Stimulated activated CD8-positive, alpha-beta memory T cell treated with anti-CD3 and anti-CD28 coated beads, Interleukin-4, amount 100 ng/mL, for 24 hours (primary cell): Measurements from ENCODE around the gene SPACA5B.
"Not testable (repeated sequence)": the region's sequence is repeated elsewhere in the genome, so short reads cannot be mapped to it uniquely, and the experiment has no call there.

Source experiments
- DNase-seq: peaks from one replicate; pipeline ENCODE4 v3.0.0-alpha.2; 2020; ENCODE audit warnings: low read depth

Gene SPACA5B

GRCh38 chrX:48130326-48130725, at the start of gene SPACA5B:
TSS of gene SPACA5B (plus strand) at chrX:48130626. CDS start at chrX:48130688, 62 bp downstream.
- not testable (repeated sequence) for DNase-seq

GRCh38 chrX:48083212-48083611, 47.2 kb upstream of the SPACA5B start:
- no peak for DNase-seq

- no peak for DNase-seq
Measured at GRCh38 chrX:48083706-48084105, 46.7 kb upstream of the SPACA5B start.

GRCh38 chrX:48086082-48086481, 44.3 kb upstream of the SPACA5B start:
- DNase-seq = no peak

GRCh38 chrX:48090123-48090522, 40.3 kb upstream of the SPACA5B start:
- DNase-seq = no peak

- not testable (repeated sequence) for DNase-seq
Measured at GRCh38 chrX:48092558-48092957, 37.9 kb upstream of the SPACA5B start.

GRCh38 chrX:48101443-48101842, 29.0 kb upstream of the SPACA5B start:
- no peak for DNase-seq

GRCh38 chrX:48102874-48103374, 27.5 kb upstream of the SPACA5B start:
- no peak for DNase-seq

- DNase-seq = no peak
Measured at GRCh38 chrX:48107717-48108116, 22.7 kb upstream of the SPACA5B start.

- not testable (repeated sequence) for DNase-seq
Measured at GRCh38 chrX:48125286-48125685, 5.1 kb upstream of the SPACA5B start.

- not testable (repeated sequence) for DNase-seq
Measured at GRCh38 chrX:48132308-48132844, 1.9 kb downstream of the SPACA5B start.

- DNase-seq = not testable (repeated sequence)
Measured at GRCh38 chrX:48139076-48139475, 8.7 kb downstream of the SPACA5B start.

- DNase-seq = not testable (repeated sequence)
Measured at GRCh38 chrX:48141810-48142508, 11.5 kb downstream of the SPACA5B start.

- not testable (repeated sequence) for DNase-seq
Measured at GRCh38 chrX:48142697-48143096, 12.3 kb downstream of the SPACA5B start.

GRCh38 chrX:48153769-48154168, 23.3 kb downstream of the SPACA5B start:
- no peak for DNase-seq

- DNase-seq = no peak
Measured at GRCh38 chrX:48154796-48155195, 24.4 kb downstream of the SPACA5B start.

- no peak for DNase-seq
Measured at GRCh38 chrX:48156014-48156413, 25.6 kb downstream of the SPACA5B start.

- DNase-seq = no peak
Measured at GRCh38 chrX:48165241-48165640, 34.8 kb downstream of the SPACA5B start.

GRCh38 chrX:48166322-48166721, 35.9 kb downstream of the SPACA5B start:
- not testable (repeated sequence) for DNase-seq

GRCh38 chrX:48179691-48180090, 49.3 kb downstream of the SPACA5B start:
- DNase-seq = no peak

GRCh38 chrX:48180811-48181210, 50.4 kb downstream of the SPACA5B start:
- DNase-seq = no peak

- DNase-seq = not testable (repeated sequence)
Measured at GRCh38 chrX:48181882-48182281, 51.5 kb downstream of the SPACA5B start.
